ENCODE results near the gene PRB4.
"Not testable (repeated sequence)": the region's sequence is repeated elsewhere in the genome, so short reads cannot be mapped to it uniquely, and the experiment has no call there.

The PRB4 gene

DNA sequence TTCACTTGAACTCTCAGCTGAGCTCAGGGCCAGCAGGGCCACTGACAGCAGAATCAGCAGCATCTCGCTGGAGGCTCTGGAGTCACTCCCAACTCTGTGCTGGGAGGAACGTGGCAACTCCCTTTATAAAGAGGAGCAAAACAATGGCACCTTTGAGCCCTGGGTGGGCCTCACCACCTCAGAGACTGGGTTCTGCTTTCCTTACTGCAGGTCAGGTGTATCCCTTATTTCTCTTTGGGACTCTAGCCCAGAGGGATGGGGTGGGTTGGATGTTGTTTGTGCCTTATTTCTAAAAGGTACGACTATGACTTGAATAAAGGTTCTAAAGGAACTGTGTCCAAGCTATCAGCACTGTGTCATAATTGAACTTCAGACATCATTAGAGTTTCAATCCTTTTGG, at the start of gene PRB4:
TSS of gene PRB4 (minus strand) at position 101 of the 400 bp plus-strand sequence. CDS start at position 63, 38 bp downstream.
- DNase-seq (ENCODE audit: low read depth): no peak

DNA sequence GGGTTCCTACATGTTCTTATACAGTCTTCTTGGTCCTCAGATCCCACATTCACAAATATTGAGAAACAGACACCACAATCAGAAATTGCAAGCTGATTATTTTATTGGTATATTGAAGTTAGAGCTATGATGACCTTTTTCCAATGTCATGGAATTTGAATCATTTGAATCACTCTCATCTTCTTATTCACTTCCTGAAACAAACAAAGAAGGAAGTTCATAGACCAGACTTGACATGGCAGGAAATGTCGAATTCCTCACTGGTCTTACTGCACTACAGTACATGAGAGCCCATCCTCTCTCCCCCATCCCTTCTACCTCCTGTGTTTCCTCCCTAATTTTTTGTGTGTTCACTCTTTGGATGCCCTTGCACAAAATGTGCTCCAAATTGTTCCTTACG, 41.5 kb upstream of the PRB4 start:
- not testable (repeated sequence) for DNase-seq (ENCODE audit: low read depth)

DNA sequence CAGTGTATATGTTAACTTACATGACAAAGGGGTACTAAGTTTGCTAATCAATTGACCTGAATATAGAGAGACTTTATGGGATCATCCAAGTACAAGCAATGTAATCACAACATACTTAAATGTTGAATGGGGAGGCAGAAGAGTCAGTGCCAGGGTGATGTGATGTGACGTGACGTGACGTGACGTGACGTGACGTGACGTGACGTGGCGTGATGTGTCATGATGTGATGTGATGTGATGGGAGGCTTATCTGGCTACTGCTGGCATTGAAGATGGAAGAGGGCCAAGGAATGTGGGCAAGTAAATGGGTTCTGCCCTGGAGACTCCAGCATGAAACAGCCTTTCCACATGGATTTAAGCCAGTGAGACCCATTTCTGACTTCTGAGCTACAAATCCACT, 38.2 kb upstream of the PRB4 start:
- no peak for DNase-seq (ENCODE audit: low read depth)

DNA sequence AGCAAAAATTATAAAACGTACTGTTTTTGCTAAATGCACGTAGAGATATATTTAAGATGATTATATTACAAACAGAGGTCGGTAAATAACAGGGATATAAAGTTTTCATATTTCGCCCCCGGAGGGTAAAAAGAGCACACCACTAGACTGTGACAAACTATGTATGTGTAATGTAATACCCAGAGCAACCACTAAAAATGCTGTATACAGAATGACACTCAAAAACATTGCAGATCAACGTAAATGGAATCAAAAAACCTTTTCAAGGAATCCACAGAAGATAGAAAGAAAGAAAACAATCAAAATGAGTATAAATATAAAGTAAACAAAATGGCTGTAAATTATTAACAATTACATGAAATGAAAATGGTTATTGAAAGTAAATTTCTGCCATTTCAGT, 37.6 kb upstream of the PRB4 start:
- no peak for DNase-seq (ENCODE audit: low read depth)

DNA sequence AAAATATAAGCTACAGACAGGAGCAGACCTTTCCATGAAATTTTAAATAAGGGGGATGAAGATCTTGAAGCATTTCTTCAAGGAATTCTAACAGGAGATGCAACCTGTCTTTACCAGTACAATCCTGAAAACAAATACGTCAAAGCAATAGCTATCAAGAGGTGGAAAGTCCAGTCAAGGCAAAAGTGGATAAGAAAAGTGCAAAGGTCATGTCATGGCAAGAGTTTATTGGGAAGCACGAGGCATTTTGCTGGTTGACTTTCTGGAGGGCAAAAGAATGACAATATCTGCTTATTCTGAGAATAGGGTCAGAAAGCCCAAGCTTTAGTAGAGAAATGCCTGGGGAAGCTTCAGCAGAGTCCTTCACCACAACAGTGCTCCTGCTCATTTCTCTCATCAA, 34.3 kb upstream of the PRB4 start:
- DNase-seq (ENCODE audit: low read depth): no peak

DNA sequence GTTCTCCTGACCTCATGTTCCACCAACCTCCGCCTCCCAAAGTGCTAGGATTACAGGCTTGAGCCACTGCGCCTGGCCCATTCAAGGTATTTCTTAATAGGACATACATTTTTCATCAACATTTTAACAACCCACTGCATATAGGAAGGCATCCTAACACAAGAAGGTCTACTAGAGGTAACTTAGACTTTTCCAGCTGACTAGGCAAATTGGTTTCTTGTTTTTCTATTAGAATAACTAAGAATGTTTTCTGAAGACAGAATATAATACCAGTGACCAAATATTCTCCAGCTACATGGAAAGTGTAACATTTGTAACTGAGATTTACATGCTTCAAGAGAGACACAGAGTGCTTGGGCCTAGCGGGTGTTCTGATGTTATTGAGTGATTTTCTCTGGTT, 14.2 kb upstream of the PRB4 start:
- DNase-seq (ENCODE audit: low read depth): no peak

DNA sequence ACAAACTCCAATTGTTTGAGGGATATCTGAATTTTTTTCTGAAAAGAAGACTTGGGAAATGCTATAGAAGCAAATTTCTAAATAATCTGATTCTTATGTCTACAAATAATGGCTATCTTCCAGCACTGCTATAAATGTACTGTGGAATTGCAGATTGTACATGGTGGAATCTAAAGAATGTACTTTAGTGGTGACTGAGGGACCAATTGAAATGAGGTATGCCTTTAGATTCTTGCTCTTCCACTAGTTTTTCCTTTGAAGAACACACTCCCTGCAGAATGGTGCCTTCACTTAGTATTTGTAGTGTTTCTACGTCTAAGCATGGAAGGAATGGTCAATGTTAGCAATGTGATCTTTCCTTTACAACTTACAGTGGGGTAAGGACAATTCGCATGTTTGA, 11.7 kb upstream of the PRB4 start:
- DNase-seq (ENCODE audit: low read depth): no peak

DNA sequence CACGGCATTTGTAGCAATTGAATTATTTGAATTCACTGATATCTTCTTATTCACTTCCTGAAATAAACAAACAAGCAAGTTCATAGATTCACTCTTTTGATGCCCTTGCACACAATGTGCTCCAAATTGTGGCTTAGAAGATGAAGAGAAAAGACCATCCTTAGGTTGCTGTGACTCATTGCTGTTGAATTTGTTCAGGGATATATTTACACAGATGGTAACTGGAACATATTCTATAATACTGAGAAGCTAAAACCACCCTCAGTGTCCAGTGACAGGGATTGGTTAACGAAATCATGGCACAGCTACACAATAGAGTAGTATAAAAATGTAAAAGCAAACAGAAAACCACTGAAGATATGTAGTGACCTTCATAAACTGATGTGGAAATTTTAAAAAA, 3.1 kb downstream of the PRB4 start:
- DNase-seq (ENCODE audit: low read depth): no peak

DNA sequence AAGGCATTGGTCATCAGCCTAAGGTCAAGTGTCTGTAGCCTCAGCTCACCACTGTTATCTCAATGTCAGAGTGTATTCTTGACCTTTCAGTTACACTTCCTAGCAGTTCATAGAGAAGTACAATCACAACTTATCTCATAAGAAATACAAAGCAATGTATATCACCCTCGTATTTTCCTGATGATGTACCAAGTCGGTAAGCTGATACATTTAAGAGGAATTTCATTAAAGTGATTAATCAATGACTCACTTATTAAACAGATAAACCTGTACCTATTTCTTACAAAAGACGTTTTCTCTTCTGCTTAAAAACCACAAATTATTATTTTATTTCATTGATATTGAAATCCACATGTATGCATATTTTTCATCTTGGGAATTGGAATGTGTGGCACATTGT, 36.8 kb downstream of the PRB4 start:
- no peak for DNase-seq (ENCODE audit: low read depth)

DNA sequence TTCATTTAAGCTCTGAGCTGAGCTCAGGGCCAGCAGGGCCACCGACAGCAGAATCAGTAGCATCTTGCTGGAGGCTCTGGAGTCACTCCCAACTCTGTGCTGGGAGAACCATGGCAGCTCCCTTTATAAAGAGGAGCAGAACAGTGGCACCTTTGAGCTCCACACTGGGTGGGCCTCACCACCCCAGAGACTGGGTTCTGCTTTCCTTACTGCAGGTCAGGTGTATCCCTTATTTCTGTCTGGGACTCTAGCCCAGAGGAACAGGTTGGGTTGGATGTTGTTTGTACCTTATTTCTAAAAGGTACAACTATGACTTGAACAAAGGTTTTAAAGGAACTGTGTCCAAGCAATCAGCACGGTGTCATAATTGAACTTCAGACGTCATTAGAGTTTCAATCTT, 40.6 kb downstream of the PRB4 start, which contains the start of gene PRB3:
TSS of gene PRB3 (minus strand) at position 101 of the 400 bp plus-strand sequence. CDS start at position 63, 38 bp downstream.
- no peak for DNase-seq (ENCODE audit: low read depth)

DNA sequence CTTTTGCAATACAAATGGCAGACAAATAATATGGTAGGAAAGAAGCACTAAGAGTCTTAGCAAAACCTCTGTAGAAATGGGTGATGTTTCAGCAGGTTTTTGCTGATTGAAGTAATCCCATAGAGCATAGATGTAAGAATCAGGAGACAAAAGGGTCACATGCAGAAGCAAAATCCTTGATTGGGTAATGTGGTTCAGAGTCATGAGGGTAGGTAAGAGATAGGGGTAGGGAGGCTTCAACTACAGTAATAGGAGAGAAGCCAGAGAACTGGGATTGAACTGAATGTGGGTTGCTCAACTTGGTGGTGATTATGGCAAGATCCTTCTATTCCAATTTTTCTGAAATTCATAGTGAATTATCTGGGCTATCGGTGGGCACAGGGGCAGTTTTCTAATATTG, 45.7 kb downstream of the PRB4 start:
- DNase-seq (ENCODE audit: low read depth): no peak

Measured in stimulated activated CD8-positive, alpha-beta memory T cell treated with anti-CD3 and anti-CD28 coated beads, Interleukin-15, amount 100 ng/mL, for 24 hours (primary cell).